K562 (cell line): ENCODE data around the gene NUDT22. TPM values are rescaled to one million over a fixed set of nuclear protein-coding genes. Genes with fewer than 3 reads are reported as not detected.
"Not testable (repeated sequence)": the region's sequence is repeated elsewhere in the genome, so short reads cannot be mapped to it uniquely, and the experiment has no call there.

ENCODE experiments used
- ATAC-seq: fragments of 200-7000 bp; cut with Tn5 transposase; 3 replicates; pipeline ENCODE4 v1.9.1; 2020; ENCODE audit warnings: moderate library complexity
- BruUV-seq: library from RNA; stranded (reverse); fragments of 400-500 nt; replicated peaks from 2 replicates; lab custom pipeline; 2021; lab: Mats Ljungman, UMichigan
- CTCF ChIA-PET: fragments of 300-600 bp; formaldehyde crosslinking; extraction: SDS; loops from one replicate; lab custom pipeline; 2021; ENCODE audit warnings: low intra/inter-chr PET ratio; lab: Yijun Ruan, JAX
- POLR2A ChIA-PET: fragments of 300-600, 350-650 bp; sonication (Branson Sonifier 250); formaldehyde crosslinking; extraction: SDS; loops from one replicate; lab custom pipeline; 2021; ENCODE audit warnings: antibody characterized with exemption, inconsistent platforms; lab: Yijun Ruan, JAX
- DNase-seq, 4 experiments: peaks; one replicate each; pipeline versions ENCODE4 v3.0.0 to v3.0.0-alpha.2; 2011 to 2018; ENCODE audit warnings: low spot score in 3 of 4, mixed read lengths in 3 of 4; ENCODE audit errors: extremely low read depth in 1 of 4
- FAIRE-seq: peaks from 2 replicates; lab custom pipeline; 2011; peaks lifted over from hg19 to GRCh38; lab: Jason Lieb, UNC
- H2AFZ ChIP-seq: 2 replicates; pipeline ENCODE4 v1.6.0; 2011; ENCODE audit warnings: low read depth, low read length, control low read depth, inconsistent platforms
- H3K27ac ChIP-seq: fragments of 200-600 bp; 3 replicates; pipeline ENCODE4 v1.8.0; 2011; ENCODE audit warnings: low read depth, mild to moderate bottlenecking, control low read depth, inconsistent platforms, low read length, moderate library complexity, mixed read lengths; ENCODE audit errors: extremely low read depth
- H3K27me3 ChIP-seq, 2 experiments: fragments of 300-600 bp in 1 of 2; 2 replicates in 1 of 2; 3 replicates in 1 of 2; pipeline versions ENCODE4 v1.6.0 to v1.8.0; 2011; ENCODE audit warnings: inconsistent platforms in 2 of 2, low read length in 2 of 2, mild to moderate bottlenecking in 1 of 2, mixed read lengths in 1 of 2, moderate library complexity in 1 of 2; ENCODE audit not compliant: control insufficient read depth in 2 of 2, insufficient read depth in 2 of 2
- H3K36me3 ChIP-seq: fragments of 300-600 bp; 3 replicates; pipeline ENCODE4 v1.8.0; 2011; ENCODE audit warnings: mild to moderate bottlenecking, low read length, inconsistent platforms; ENCODE audit not compliant: control insufficient read depth, insufficient read depth
- H3K4me1 ChIP-seq, 2 experiments: fragments of 200-600 bp in 1 of 2; replicated peaks in 1 of 2; 2 replicates in 1 of 2; 3 replicates in 1 of 2; pipeline versions ENCODE4 v1.5.1 to v1.8.0; 2011; ENCODE audit warnings: inconsistent platforms in 2 of 2, low read length in 2 of 2, mild to moderate bottlenecking in 1 of 2, mixed read lengths in 1 of 2, moderate library complexity in 1 of 2; ENCODE audit not compliant: control insufficient read depth in 2 of 2, insufficient read depth in 2 of 2
- H3K4me2 ChIP-seq: 2 replicates; pipeline ENCODE4 v1.6.1; 2011; ENCODE audit warnings: low read length, control low read depth, inconsistent platforms, mixed read lengths; ENCODE audit not compliant: insufficient read depth
- H3K4me3 ChIP-seq: fragments of 200-600 bp; sonication (generic), shearing (Covaris generic); 2 replicates; pipeline ENCODE4 v1.5.1; 2016; ENCODE audit warnings: control low read depth, inconsistent platforms
- H3K79me2 ChIP-seq: fragments of 200-600 bp; 3 replicates; pipeline ENCODE4 v1.8.0; 2011; ENCODE audit warnings: low read length, inconsistent platforms; ENCODE audit not compliant: control insufficient read depth, insufficient read depth
- H3K9ac ChIP-seq, 2 experiments: 2 replicates each; pipeline versions ENCODE4 v1.6.0 to v1.6.1; 2011; ENCODE audit warnings: low read depth in 2 of 2, low read length in 2 of 2, control low read depth in 1 of 2, inconsistent platforms in 1 of 2, mild to moderate bottlenecking in 1 of 2, mixed read lengths in 1 of 2; ENCODE audit not compliant: insufficient read depth in 1 of 2
- H3K9me1 ChIP-seq: one replicate; pipeline ENCODE4 v1.6.0; 2011; ENCODE audit warnings: inconsistent platforms, mild to moderate bottlenecking, low read length, moderate library complexity; ENCODE audit not compliant: control insufficient read depth, insufficient read depth
- H3K9me3 ChIP-seq: replicated peaks from 2 replicates; pipeline ENCODE4 v1.5.1; 2011; ENCODE audit warnings: low read depth, low read length, inconsistent platforms; ENCODE audit not compliant: control insufficient read depth, insufficient read depth
- H4K20me1 ChIP-seq: replicated peaks from 2 replicates; pipeline ENCODE4 v1.6.1; 2011; ENCODE audit warnings: low read length, inconsistent platforms, mixed read lengths; ENCODE audit not compliant: control insufficient read depth, insufficient read depth
- CCNT2 ChIP-seq: IDR thresholded peaks from 2 replicates; pipeline ENCODE4 v1.6.1; 2011; ENCODE audit warnings: borderline replicate concordance, low read depth, mild to moderate bottlenecking, moderate library complexity, mixed read lengths, low read length; ENCODE audit not compliant: insufficient read length; ENCODE audit errors: extremely low read depth
- CXXC5 ChIP-seq: fragments of 250-450 bp; sonication (Bioruptor Pico); IDR thresholded peaks from 2 replicates; pipeline ENCODE4 v1.8.0; 2022; ENCODE audit warnings: inconsistent platforms, mild to moderate bottlenecking, moderate library complexity
- E2F6 ChIP-seq, 2 experiments: IDR thresholded peaks; 2 replicates each; pipeline ENCODE4 v1.6.1; 2011; ENCODE audit warnings: borderline replicate concordance in 1 of 2, control low read depth in 1 of 2, low read depth in 1 of 2, low read length in 1 of 2, mild to moderate bottlenecking in 1 of 2, mixed read lengths in 1 of 2, moderate library complexity in 1 of 2; ENCODE audit not compliant: insufficient read depth in 1 of 2, insufficient read length in 1 of 2, poor library complexity in 1 of 2, severe bottlenecking in 1 of 2; ENCODE audit errors: extremely low read depth in 1 of 2
- MXD1 ChIP-seq: fragments of 250-450 bp; sonication (Bioruptor Pico); IDR thresholded peaks from 2 replicates; pipeline ENCODE4 v1.8.0; 2021; ENCODE audit warnings: borderline replicate concordance, mild to moderate bottlenecking, moderate library complexity; ENCODE audit not compliant: poor library complexity, severe bottlenecking
- MYC ChIP-seq, 2 experiments: fragments of 250-450 bp in 1 of 2; sonication (Bioruptor Pico) in 1 of 2; IDR thresholded peaks; 2 replicates each; pipeline versions ENCODE4 v1.5.1 to v1.6.1; 2012 to 2021; ENCODE audit warnings: low read depth in 2 of 2, borderline replicate concordance in 1 of 2, improper control_type of control experiment in 1 of 2, low read length in 1 of 2, mild to moderate bottlenecking in 1 of 2, moderate library complexity in 1 of 2
- NONO ChIP-seq, 2 experiments: fragments of 200-400 bp in 1 of 2; fragments of 450-650 bp in 1 of 2; formaldehyde crosslinking in 1 of 2; IDR thresholded peaks; 2 replicates each; pipeline ENCODE4 v1.6.1; 2017; ENCODE audit warnings: low read depth in 2 of 2, mild to moderate bottlenecking in 2 of 2, moderate library complexity in 2 of 2, low read length in 1 of 2
- RBM25 ChIP-seq: fragments of 200-400 bp; formaldehyde crosslinking; IDR thresholded peaks from 2 replicates; pipeline ENCODE4 v1.6.1; 2018; ENCODE audit warnings: low read length, low read depth, moderate library complexity; ENCODE audit not compliant: severe bottlenecking
- SAP30 ChIP-seq: fragments of 200-600 bp; sonication (generic); IDR thresholded peaks from 2 replicates; pipeline ENCODE4 v1.6.1; 2012; ENCODE audit warnings: borderline replicate concordance, low read depth, mild to moderate bottlenecking, moderate library complexity, low read length, control low read depth, inconsistent platforms; ENCODE audit not compliant: insufficient read depth, poor library complexity, severe bottlenecking
- SMAD4 ChIP-seq: fragments of 250-450 bp; sonication (Bioruptor Pico); conservative IDR thresholded peaks from 2 replicates; pipeline ENCODE4 v1.8.0; 2021; ENCODE audit warnings: inconsistent platforms, mild to moderate bottlenecking, moderate library complexity
- YY1 ChIP-seq, 3 experiments: IDR thresholded peaks; 2 replicates each; pipeline ENCODE4 v1.6.1; 2011; ENCODE audit warnings: low read length in 2 of 3, mild to moderate bottlenecking in 2 of 3, moderate library complexity in 2 of 3, borderline replicate concordance in 1 of 3, control low read depth in 1 of 3, low read depth in 1 of 3; ENCODE audit not compliant: insufficient read depth in 3 of 3, insufficient replicate concordance in 2 of 3, control insufficient read depth in 1 of 3, insufficient read length in 1 of 3; ENCODE audit errors: extremely low read depth in 1 of 3
- ZFP36 ChIP-seq: fragments of 150-350 bp; IDR thresholded peaks from 2 replicates; pipeline ENCODE4 v1.6.1; 2018; ENCODE audit warnings: low read length, low read depth; ENCODE audit not compliant: partially characterized antibody
- ZNF436 ChIP-seq: fragments of 250-450, 450-650 bp; sonication (Bioruptor Pico); formaldehyde crosslinking; IDR thresholded peaks from 2 replicates; pipeline ENCODE4 v1.7.0; 2020; ENCODE audit warnings: mild to moderate bottlenecking
- WGBS: fragments of 100-300 bp; shearing (Covaris generic); methylation state at CpG from one replicate; pipeline ENCODE4 v1.1.6; 2016; ENCODE audit warnings: low coverage, mixed read lengths; ENCODE audit not compliant: insufficient coverage; ENCODE audit errors: missing lambda C conversion rate; 5-methylcytosine and 5-hydroxymethylcytosine counted together
- in situ Hi-C: fragments of 300-500 bp; cut with MboI; formaldehyde crosslinking; loops from 4 replicates; pipeline ENCODE4 v1.15.0; 2018; ENCODE audit warnings: inconsistent platforms, mixed read lengths
- intact Hi-C: fragments of 100-400 bp; cut with micrococcal nuclease; formaldehyde crosslinking; loops from 2 replicates; pipeline ENCODE4 v1.14.2; 2022
- polyA plus RNA-seq, 8 experiments: library from polyadenylated mRNA; depleted of rRNA in 4 of 8; stranded (reverse) in 5 of 8; unstranded in 3 of 8; fragments of >200 nt; fragmentation: Nextera tagmentation in 2 of 8; fragmentation: Illumina TruSeq in 1 of 8; extraction: Ambion mirVana in 2 of 8; extraction: Trizol in 1 of 8; gene quantifications; 2 replicates each; pipeline versions ENCODE4 v1.2.1 to v1.2.3, GENCODE V29; 2011 to 2014; ENCODE audit warnings: inconsistent platforms in 1 of 8, missing spikeins in 1 of 8
- total RNA-seq, 7 experiments: library from RNA; depleted of rRNA in 6 of 7; stranded (reverse); fragments of >200 nt in 6 of 7; fragmentation: Illumina TruSeq in 2 of 7; extraction: Trizol in 2 of 7; gene quantifications; 2 replicates each; pipeline versions ENCODE4 v1.2.1 to v1.2.3, GENCODE V29; 2011 to 2021; ENCODE audit warnings: low replicate concordance in 1 of 7
- TF ChIP-seq, protein P1 (sequence below): IDR thresholded peaks from 3 replicates; pipeline ENCODE4 v1.6.1; 2011; ENCODE audit warnings: borderline replicate concordance, mild to moderate bottlenecking, moderate library complexity; ENCODE audit not compliant: insufficient read length; ENCODE audit errors: extremely low read depth

Gene NUDT22
- total and polyA plus RNA-seq, 9 of the 15 experiments (the other 6 are each of a cell fraction or from before 2014, with no cell fraction given) = 6.3 to 92.6 (median 37.4) TPM

- WGBS = 0% methylated on average over 15 of the region's 43 CpGs
- Histone ChIP-seq H3K27ac (peak overlapping the region; percentile 98; the same call in 2 of the 3 replicates), H3K79me2 (peaks cover 50% of the 10 kb centered on the region), H3K36me3 (peaks cover 37% of the 10 kb centered on the region), H3K4me3 (peak overlapping the region; percentile 98), H3K4me1 (peaks cover 41 to 92% of the 10 kb centered on the region in 2 experiments), H3K9ac (peak overlapping the region; percentile 95 to 98; a peak in 3 of 4 replicates)
- H2AFZ ChIP-seq; ATAC-seq; BruUV-seq; H4K20me1 ChIP-seq; H3K9me3 ChIP-seq; H3K9me1 ChIP-seq; CTCF ChIA-PET; DNase-seq; H3K27me3 ChIP-seq; FAIRE-seq; in situ Hi-C loops; H3K4me2 ChIP-seq; TF ChIP-seq MYC (CRISPR knock-in tag; IDR thresholded peaks at IDR 0.05; ENCODE audit: borderline replicate concordance, low read depth): not testable (repeated sequence)
- POLR2A ChIA-PET = interaction anchor here (0.7 to 7.8 kb wide), 8 partner anchors 11 to 1875 kb away, joined by 3 to 58 read pairs (median 6); partner anchors contain the start of genes STIP1 and VEGFB
- intact Hi-C loops = loop anchor here (2.0 to 10.0 kb wide), 3 partner anchors 22 to 58 kb away; partner anchors contain the start of genes CATSPERZ, ESRRA and FERMT3
- peak in 1 of 2 experiments; percentile 55; a peak in 1 of 4 replicates for TF ChIP-seq NONO (IDR thresholded peaks at IDR 0.05; ENCODE audit: low read depth in 2 of 2, low read length in 1 of 2)
- peak; percentile 70; the same call in 1 of the 2 replicates for TF ChIP-seq MYC (IDR thresholded peaks at IDR 0.05; ENCODE audit: low read depth, low read length)
- peak in 1 of 2 experiments; percentile 71 for TF ChIP-seq E2F6 (IDR thresholded peaks at IDR 0.05; ENCODE audit: borderline replicate concordance in 1 of 2, extremely low read depth in 1 of 2, insufficient read depth in 1 of 2, insufficient read length in 1 of 2, low read depth in 1 of 2, low read length in 1 of 2, poor library complexity in 1 of 2, severe bottlenecking in 1 of 2)
- TF ChIP-seq ZNF436 (CRISPR knock-in tag) = peak; percentile 89
- TF ChIP-seq CCNT2 = peak; percentile 26
- TF ChIP-seq, protein P1, sequence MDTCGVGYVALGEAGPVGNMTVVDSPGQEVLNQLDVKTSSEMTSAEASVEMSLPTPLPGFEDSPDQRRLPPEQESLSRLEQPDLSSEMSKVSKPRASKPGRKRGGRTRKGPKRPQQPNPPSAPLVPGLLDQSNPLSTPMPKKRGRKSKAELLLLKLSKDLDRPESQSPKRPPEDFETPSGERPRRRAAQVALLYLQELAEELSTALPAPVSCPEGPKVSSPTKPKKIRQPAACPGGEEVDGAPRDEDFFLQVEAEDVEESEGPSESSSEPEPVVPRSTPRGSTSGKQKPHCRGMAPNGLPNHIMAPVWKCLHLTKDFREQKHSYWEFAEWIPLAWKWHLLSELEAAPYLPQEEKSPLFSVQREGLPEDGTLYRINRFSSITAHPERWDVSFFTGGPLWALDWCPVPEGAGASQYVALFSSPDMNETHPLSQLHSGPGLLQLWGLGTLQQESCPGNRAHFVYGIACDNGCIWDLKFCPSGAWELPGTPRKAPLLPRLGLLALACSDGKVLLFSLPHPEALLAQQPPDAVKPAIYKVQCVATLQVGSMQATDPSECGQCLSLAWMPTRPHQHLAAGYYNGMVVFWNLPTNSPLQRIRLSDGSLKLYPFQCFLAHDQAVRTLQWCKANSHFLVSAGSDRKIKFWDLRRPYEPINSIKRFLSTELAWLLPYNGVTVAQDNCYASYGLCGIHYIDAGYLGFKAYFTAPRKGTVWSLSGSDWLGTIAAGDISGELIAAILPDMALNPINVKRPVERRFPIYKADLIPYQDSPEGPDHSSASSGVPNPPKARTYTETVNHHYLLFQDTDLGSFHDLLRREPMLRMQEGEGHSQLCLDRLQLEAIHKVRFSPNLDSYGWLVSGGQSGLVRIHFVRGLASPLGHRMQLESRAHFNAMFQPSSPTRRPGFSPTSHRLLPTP = peak; percentile 34
- peak; percentile 90 for TF ChIP-seq ZFP36
- TF ChIP-seq SAP30 = peak; percentile 18
- TF ChIP-seq YY1 (IDR thresholded peaks at IDR 0.05; ENCODE audit: borderline replicate concordance in 1 of 3, control insufficient read depth in 1 of 3, extremely low read depth in 1 of 3, insufficient read depth in 3 of 3, insufficient read length in 1 of 3, insufficient replicate concordance in 2 of 3, low read depth in 1 of 3, low read length in 2 of 3) = peak in 2 of 3 experiments; percentile 78 to 80
- peak; percentile 14; the same call in 1 of the 2 replicates for TF ChIP-seq SMAD4 (CRISPR knock-in tag)
- TF ChIP-seq RBM25 = peak; percentile 72
- TF ChIP-seq CXXC5 (CRISPR knock-in tag) = peak; percentile 66
- peak; percentile 66 for TF ChIP-seq MXD1 (CRISPR knock-in tag)
Measured at GRCh38 chr11:64246621-64246870, 20.5 kb downstream of the NUDT22 start.
